Right lobe of liver (tissue), 6 donors: ENCODE data around the gene SMARCD1. TPM values are rescaled to one million over a fixed set of nuclear protein-coding genes. Genes with fewer than 3 reads are reported as not detected.

Experiments used
- ATAC-seq, 4 donors: fragments of 200-7000 bp; cut with Tn5 transposase; one replicate each; pipeline ENCODE4 v1.9.1; 2020; ENCODE audit warnings: mild to moderate bottlenecking in 4 of 4, moderate library complexity in 4 of 4
- DNase-seq, 3 donors: peaks; one replicate each; pipeline ENCODE4 v3.0.0-alpha.2; 2020
- H3K27ac ChIP-seq, 3 donors: fragments of 200-600 bp; one replicate each; pipeline ENCODE4 v1.8.0; 2022
- H3K27me3 ChIP-seq, 2 donors: fragments of 200-600 bp; one replicate each; pipeline ENCODE4 v1.8.0; 2022
- H3K36me3 ChIP-seq, 4 donors: fragments of 200-600 bp; sonication (generic) in 1 of 4; one replicate each; pipeline versions ENCODE4 v1.5.1 to v1.8.0; 2017 to 2022; ENCODE audit warnings: control low read depth in 1 of 4
- H3K4me1 ChIP-seq, 4 donors: fragments of 200-600 bp; sonication (generic) in 1 of 4; one replicate each; pipeline versions ENCODE4 v1.5.1 to v1.8.0; 2017 to 2022; ENCODE audit warnings: control low read depth in 1 of 4
- H3K4me3 ChIP-seq, 3 donors: fragments of 200-600 bp; one replicate each; pipeline ENCODE4 v1.8.0; 2022
- H3K9me3 ChIP-seq, 4 donors: fragments of 200-600 bp; sonication (generic) in 1 of 4; one replicate each; pipeline versions ENCODE4 v1.5.1 to v1.8.0; 2017 to 2022; ENCODE audit warnings: control low read depth in 1 of 4
- POLR2A ChIP-seq: fragments of 450-650 bp; IDR thresholded peaks from one replicate; pipeline ENCODE4 v1.6.1; 2017; ENCODE audit warnings: antibody characterized with exemption, mild to moderate bottlenecking
- WGBS: methylation state at CpG from one replicate; pipeline ENCODE4 v1.1.6; 2018; ENCODE audit warnings: low coverage, low lambda C conversion rate; ENCODE audit not compliant: insufficient coverage; ENCODE audit errors: missing lambda C conversion rate; 5-methylcytosine and 5-hydroxymethylcytosine counted together
- intact Hi-C, 2 donors: fragments of 100-400 bp; cut with DNase I; formaldehyde crosslinking; loops; one replicate each; pipeline versions ENCODE4 v1.11.2 to v1.14.1; 2022
- total RNA-seq, 6 experiments: library from RNA; depleted of rRNA in 2 of 6; stranded (reverse); fragments of >200 nt in 2 of 6; fragmentation: NEBNext Ultra II Directional in 3 of 6; extraction: Animal tissue kit (Norgen Biotek cat#: 25700) in 3 of 6; gene quantifications; one replicate each; pipeline versions ENCODE4 v1.1.0 to v1.2.4, GENCODE V29; 2016 to 2023
- TF ChIP-seq, protein P1 (sequence below), 4 donors: fragments of 200-600 bp in 3 of 4; fragments of 450-650 bp in 1 of 4; IDR thresholded peaks; one replicate each; pipeline versions ENCODE4 v1.5.1 to v1.8.0; 2016 to 2022; ENCODE audit warnings: antibody characterized with exemption in 4 of 4, mild to moderate bottlenecking in 2 of 4
- donor health status: DM: no; HTN: yes; CAD: no.
- donor health status: DM: no; HTN: no; CAD: no.
- donor health status: DM: no; HTN: no; CAD: no.
- donor health status: DM: no; HTN: yes; CAD: no.
- donor health status: DM: no; HTN: yes; CAD: no.

Gene SMARCD1
- total RNA-seq, 6 experiments from 2014 or later: 13.3 to 35.0 (median 16.4) TPM

DNA sequence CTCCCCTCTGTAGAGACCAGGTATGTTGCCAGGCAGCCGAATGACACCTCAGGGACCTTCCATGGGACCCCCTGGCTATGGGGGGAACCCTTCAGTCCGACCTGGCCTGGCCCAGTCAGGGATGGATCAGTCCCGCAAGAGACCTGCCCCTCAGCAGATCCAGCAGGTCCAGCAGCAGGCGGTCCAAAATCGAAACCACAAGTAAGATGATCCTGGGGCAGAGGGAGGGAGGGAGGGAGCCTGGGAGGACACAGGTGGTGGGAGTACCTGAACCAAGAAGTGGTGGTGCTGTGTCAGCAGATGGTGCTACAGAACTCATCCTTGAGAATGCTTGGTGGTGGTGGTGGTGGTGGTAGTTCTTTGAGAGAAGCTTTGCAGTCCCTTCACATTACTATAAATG lies 1.0 kb downstream of the SMARCD1 start:
- peaks cover 0 to 43% (median 20%) of the 10 kb centered on the region in 4 donors for H3K36me3 ChIP-seq
- DNase-seq (no peak), ATAC-seq (no peak)
- no peaks in the 10 kb centered on the region for H3K27me3 ChIP-seq
- H3K4me1 ChIP-seq: peaks cover 0 to 12% (median 2%) of the 10 kb centered on the region in 4 donors
- H3K9me3 ChIP-seq: no peaks in the 10 kb centered on the region
- no peak for TF ChIP-seq POLR2A
- TF ChIP-seq, protein P1, sequence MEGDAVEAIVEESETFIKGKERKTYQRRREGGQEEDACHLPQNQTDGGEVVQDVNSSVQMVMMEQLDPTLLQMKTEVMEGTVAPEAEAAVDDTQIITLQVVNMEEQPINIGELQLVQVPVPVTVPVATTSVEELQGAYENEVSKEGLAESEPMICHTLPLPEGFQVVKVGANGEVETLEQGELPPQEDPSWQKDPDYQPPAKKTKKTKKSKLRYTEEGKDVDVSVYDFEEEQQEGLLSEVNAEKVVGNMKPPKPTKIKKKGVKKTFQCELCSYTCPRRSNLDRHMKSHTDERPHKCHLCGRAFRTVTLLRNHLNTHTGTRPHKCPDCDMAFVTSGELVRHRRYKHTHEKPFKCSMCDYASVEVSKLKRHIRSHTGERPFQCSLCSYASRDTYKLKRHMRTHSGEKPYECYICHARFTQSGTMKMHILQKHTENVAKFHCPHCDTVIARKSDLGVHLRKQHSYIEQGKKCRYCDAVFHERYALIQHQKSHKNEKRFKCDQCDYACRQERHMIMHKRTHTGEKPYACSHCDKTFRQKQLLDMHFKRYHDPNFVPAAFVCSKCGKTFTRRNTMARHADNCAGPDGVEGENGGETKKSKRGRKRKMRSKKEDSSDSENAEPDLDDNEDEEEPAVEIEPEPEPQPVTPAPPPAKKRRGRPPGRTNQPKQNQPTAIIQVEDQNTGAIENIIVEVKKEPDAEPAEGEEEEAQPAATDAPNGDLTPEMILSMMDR (IDR thresholded peaks at IDR 0.05): no peak
- H3K27ac ChIP-seq: peak overlapping the region in 2 of 3 donors; percentile 81 to 90
- 50% methylated on average over 4 of the region's 5 CpGs for WGBS
- peak overlapping the region in 2 of 3 donors; percentile 92 to 97 for H3K4me3 ChIP-seq
- intact Hi-C loops: no loop called here

DNA sequence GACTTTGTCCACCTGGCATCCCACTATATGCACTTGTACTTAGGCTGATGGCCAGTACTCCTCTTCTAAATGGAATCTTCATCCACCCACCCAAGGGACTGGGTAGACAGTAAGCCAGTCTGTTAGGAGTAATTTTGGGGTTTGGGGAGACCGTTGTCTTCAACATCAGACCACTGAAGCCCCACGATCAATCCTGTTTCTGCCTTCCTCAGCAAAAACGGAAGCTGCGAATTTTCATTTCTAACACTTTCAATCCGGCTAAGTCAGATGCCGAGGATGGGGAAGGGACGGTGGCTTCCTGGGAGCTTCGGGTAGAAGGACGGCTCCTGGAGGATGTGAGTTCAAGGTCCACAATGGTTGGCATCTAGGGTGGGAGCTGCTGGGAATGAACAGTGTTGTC lies 2.0 kb downstream of the SMARCD1 start:
- H3K27ac ChIP-seq: no peak overlapping the region
- no peaks in the 10 kb centered on the region for H3K9me3 ChIP-seq
- ATAC-seq: no peak
- intact Hi-C loops: no loop called here
- DNase-seq: no peak
- 65% methylated on average over 9 of the region's 9 CpGs for WGBS
- H3K36me3 ChIP-seq: peaks cover 0 to 53% (median 24%) of the 10 kb centered on the region in 4 donors
- TF ChIP-seq POLR2A: no peak
- TF ChIP-seq, protein P1 (IDR thresholded peaks at IDR 0.05): no peak
- H3K4me3 ChIP-seq: no peak overlapping the region
- no peaks in the 10 kb centered on the region for H3K27me3 ChIP-seq
- H3K4me1 ChIP-seq: peaks cover 0 to 12% (median 2%) of the 10 kb centered on the region in 4 donors

DNA sequence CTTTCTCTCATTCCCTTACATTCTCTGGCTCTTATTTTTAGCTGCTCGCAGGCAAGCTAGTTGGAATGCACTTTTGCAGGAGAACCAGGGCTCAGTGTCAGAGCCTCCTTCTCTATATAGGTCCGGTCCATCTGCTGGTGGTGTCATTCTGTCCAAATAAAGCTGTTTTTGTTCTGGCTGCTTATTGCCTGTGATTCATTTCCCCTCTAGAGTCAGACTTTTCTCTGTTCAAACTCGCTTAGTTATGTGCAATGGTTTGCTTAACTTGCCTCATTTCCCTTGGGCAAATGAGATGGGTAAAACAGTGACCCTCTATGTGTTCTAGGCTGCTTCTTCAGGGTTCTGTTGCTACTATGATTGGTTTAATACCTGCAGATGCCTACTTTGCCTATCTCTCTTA lies 2.9 kb downstream of the SMARCD1 start:
- Histone ChIP-seq H3K36me3 (peaks cover 0 to 61% (median 24%) of the 10 kb centered on the region in 4 donors), H3K27ac (no peak overlapping the region), H3K4me3 (no peak overlapping the region), H3K27me3 (no peaks in the 10 kb centered on the region), H3K4me1 (peaks cover 0 to 12% (median 2%) of the 10 kb centered on the region in 4 donors), H3K9me3 (no peaks in the 10 kb centered on the region)
- DNase-seq (no peak), ATAC-seq (no peak)
- TF ChIP-seq POLR2A: no peak
- TF ChIP-seq, protein P1 (IDR thresholded peaks at IDR 0.05): no peak
- intact Hi-C loops: no loop called here
- WGBS: 65% methylated on average over 3 of the region's 3 CpGs

DNA sequence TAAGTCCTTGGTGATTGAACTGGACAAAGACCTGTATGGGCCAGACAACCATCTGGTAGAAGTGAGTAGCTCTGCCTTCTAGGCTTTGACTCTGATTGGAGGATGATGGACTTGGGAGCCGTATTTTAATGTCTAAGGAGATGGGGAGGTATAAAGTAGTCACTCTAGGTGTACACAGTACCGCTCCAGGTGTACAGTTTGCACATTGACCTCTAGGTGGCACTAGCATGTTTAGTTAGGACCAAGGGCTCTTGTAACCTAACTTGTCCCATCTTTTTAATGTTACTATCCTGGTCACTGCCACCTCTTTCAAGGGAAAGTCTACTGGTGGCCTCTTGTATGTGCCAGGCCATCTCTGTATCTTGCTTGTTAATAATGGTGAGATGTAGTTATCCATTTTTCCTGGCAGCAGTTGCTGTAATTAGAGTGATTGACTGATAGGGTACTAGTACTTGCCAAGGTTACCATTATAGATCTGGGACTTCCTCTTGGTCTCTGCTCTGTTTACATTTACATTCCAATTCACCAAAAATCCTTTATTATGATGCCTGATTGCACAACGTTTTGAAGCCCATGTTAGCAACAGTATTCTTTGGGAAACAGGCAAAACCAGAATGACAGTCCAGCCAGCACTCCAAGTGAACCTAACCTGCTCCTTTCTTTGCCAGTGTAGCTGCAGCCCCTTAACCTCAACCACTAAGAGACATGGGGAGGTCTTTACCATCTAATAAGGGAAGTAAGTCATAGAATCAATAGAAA lies 3.6 kb downstream of the SMARCD1 start:
- no peak overlapping the region for H3K4me3 ChIP-seq
- WGBS: 5% methylated on average over 3 of the region's 3 CpGs
- H3K36me3 ChIP-seq: peaks cover 0 to 68% (median 25%) of the 10 kb centered on the region in 4 donors
- peaks cover 0 to 12% (median 2%) of the 10 kb centered on the region in 4 donors for H3K4me1 ChIP-seq
- DNase-seq: no peak
- no peak overlapping the region for H3K27ac ChIP-seq
- no peaks in the 10 kb centered on the region for H3K9me3 ChIP-seq
- TF ChIP-seq, protein P1 (IDR thresholded peaks at IDR 0.05): peak; percentile 78 to 86 (median 84)
- TF ChIP-seq POLR2A: no peak
- no peaks in the 10 kb centered on the region for H3K27me3 ChIP-seq
- intact Hi-C loops: no loop called here
- ATAC-seq: peak; percentile 55 to 61 (median 58)
